SJSA1 (cell line): ENCODE measurements around the gene IGF2BP2. TPM values are rescaled to one million over a fixed set of nuclear protein-coding genes. Genes with fewer than 3 reads are reported as not detected.

ENCODE experiments used
- DNase-seq, 2 experiments: peaks; one replicate each; pipeline ENCODE4 v3.0.0-alpha.2; 2015 to 2020; ENCODE audit warnings: low spot score in 2 of 2, low read depth in 1 of 2
- H3K27ac ChIP-seq: fragments of 250-450 bp; sonication (Bioruptor Pico); 2 replicates; pipeline ENCODE4 v1.5.1; 2020; ENCODE audit warnings: mild to moderate bottlenecking, moderate library complexity
- H3K27me3 ChIP-seq: fragments of 250-450 bp; sonication (Bioruptor Pico); replicated peaks from 2 replicates; pipeline ENCODE4 v1.5.1; 2020; ENCODE audit warnings: mild to moderate bottlenecking, moderate library complexity
- H3K36me3 ChIP-seq: fragments of 250-450 bp; sonication (Bioruptor Pico); 2 replicates; pipeline ENCODE4 v1.5.1; 2020; ENCODE audit warnings: mild to moderate bottlenecking
- H3K4me1 ChIP-seq: fragments of 250-450 bp; sonication (Bioruptor Pico); replicated peaks from 2 replicates; pipeline ENCODE4 v1.6.1; 2021; ENCODE audit warnings: mild to moderate bottlenecking
- H3K4me3 ChIP-seq: fragments of 250-450 bp; sonication (Bioruptor Pico); 2 replicates; pipeline ENCODE4 v1.5.1; 2020; ENCODE audit warnings: mild to moderate bottlenecking
- H3K9me3 ChIP-seq: fragments of 250-450 bp; sonication (Bioruptor Pico); replicated peaks from 2 replicates; pipeline ENCODE4 v1.5.1; 2020; ENCODE audit warnings: mild to moderate bottlenecking
- total RNA-seq: library from RNA; depleted of rRNA; stranded (reverse); fragments of >200 nt; shearing (Covaris generic); gene quantifications from 2 replicates; pipeline ENCODE4 v1.2.3, GENCODE V29; 2014

Gene IGF2BP2
- total RNA-seq, 1 experiment from 2014 or later: 96.5 TPM

DNA sequence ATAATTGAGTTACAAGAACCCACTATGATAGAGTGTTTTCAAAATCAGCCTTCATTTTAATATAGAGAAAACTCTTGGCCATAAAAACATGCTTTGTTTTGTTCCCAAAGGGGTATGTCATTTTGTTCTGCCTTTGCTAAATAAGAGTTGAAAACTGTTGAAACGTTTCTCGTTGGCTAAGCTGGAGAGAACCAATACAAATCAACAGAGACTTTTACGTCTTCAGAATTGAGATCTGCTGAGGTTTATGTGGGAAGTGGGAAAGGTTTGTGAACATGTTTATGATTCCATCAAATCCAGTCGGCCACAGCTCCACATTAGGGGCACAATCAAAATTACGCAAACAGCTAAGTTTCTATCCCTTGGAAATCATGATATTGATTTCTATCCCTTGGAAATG lies 102.0 kb downstream of the IGF2BP2 start:
- Histone ChIP-seq H3K27me3 (no peaks in the 10 kb centered on the region), H3K36me3 (peaks cover 16% of the 10 kb centered on the region), H3K4me3 (no peak overlapping the region), H3K27ac (no peak overlapping the region), H3K4me1 (peaks cover 31% of the 10 kb centered on the region), H3K9me3 (no peaks in the 10 kb centered on the region)
- DNase-seq: no peak

DNA sequence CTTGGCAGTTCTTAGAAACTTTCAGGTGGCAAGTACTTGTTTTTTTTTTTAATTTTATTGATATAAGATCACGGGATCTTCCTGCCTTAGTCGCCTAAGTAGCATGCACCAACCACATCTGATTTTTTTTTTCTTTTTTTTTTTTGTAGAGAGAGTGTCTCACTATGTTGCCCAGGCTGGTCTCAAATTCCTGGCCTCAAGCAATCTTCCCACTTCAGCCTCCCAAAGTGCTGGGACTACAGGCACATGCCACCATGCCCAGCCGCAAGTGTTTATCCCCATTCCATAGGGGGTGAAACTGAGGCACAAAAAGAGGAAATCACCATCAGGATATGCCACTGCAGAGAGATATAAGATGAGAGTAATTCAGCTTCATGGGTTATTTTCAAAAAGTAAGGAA lies 102.9 kb downstream of the IGF2BP2 start:
- Histone ChIP-seq H3K4me3 (no peak overlapping the region), H3K9me3 (no peaks in the 10 kb centered on the region), H3K4me1 (peaks cover 31% of the 10 kb centered on the region), H3K27me3 (no peaks in the 10 kb centered on the region), H3K27ac (no peak overlapping the region), H3K36me3 (peaks cover 20% of the 10 kb centered on the region)
- DNase-seq: no peak

DNA sequence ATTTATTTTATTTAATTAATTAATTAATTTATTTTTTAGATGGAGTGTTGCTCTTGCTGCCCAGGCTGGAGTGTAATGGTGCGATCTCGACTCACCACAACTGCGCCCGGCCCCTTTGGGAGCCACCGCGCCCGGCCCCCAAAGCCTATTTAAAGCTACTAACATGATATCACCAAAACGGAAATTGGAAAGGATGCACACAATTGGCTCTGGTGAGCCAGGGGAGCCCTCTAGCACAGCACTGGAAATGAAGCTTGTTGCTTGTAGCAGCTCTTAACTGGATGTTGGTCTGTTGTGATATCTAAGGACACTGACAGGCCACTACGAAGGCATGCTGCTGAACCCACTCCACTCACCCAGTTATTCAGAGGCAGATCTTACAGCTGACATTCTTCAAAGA lies 104.5 kb downstream of the IGF2BP2 start:
- no peak for DNase-seq
- Histone ChIP-seq H3K9me3 (no peaks in the 10 kb centered on the region), H3K4me3 (no peak overlapping the region), H3K27ac (no peak overlapping the region), H3K27me3 (no peaks in the 10 kb centered on the region), H3K4me1 (peaks cover 30% of the 10 kb centered on the region), H3K36me3 (peaks cover 23% of the 10 kb centered on the region)

DNA sequence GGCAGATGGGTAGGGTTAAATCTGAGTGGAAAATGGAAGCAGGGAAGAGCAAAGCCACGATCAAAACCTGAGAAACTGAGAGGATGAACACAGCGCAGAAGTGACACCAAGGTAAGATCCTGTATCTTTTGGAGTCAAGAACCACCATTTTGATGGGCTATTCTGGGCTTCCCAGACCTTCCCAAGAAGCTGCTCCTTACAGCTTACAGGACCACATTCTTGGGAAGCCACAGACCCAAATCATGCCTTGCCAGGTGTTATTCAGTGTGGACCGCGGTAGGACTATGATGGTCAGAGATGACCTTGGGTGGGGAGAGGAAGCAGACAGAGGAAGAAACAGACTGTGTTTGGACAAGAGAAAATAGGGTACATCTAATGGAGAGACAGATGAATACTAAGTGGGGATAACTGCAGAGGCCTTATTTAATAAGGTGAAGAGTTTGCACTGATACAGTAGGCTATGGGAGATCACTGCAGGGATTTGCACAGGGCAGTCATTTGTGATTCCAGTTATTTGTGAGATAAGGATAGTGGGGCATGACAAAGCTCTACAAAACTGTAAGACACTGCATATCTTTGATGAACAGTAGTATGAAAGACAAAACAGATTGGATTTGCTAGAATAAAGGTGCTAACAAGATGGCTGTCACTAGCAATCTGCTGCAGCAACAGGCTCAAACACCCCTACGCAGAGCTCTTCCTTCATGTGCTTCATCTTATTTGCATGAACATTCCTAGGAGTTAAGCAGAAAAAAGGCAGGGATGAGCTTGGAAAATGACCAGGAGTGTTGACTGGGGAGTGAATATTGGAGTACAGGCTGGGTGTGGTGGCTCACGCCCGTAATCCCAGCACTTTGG lies 105.9 kb downstream of the IGF2BP2 start:
- Histone ChIP-seq H3K9me3 (no peaks in the 10 kb centered on the region), H3K36me3 (peaks cover 18% of the 10 kb centered on the region; the same call in 1 of the 2 replicates), H3K4me1 (peaks cover 38% of the 10 kb centered on the region), H3K27ac (no peak overlapping the region), H3K4me3 (no peak overlapping the region), H3K27me3 (no peaks in the 10 kb centered on the region)
- no peak for DNase-seq

DNA sequence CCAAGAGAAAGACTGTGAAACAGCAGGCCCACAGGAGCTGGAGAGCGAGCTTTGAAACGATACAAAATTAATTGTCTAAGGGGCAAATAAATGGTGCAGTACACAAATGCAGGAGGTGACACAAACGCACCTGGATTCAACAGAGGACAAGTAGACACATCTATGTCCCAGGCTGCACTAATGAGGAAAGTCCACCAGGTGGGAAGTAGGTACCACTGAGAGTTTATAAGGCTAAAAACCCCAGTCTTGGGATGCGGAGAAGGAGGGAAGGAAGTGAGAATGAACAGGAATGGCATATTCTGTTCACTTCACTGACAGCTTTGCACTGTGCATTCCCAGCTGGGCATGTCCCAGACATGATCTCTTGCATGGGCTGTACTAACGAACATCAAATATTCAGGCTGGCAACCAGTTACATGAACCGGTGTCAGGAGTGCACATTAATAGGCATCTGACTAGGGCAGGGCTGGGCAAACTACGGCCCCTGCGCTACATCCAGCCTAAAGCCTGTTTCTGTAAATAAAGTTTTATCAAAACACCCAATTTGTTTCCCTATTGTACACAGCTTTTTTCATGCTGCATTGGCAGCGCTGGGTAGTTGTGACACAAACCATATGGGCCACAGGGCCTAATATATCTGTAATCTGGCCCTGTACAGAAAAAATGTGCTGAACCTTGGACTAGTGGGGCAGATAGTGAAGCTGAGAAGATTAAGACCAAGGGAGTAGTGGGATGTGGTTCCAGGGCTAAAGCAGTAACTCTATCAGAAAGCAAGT lies 107.0 kb downstream of the IGF2BP2 start:
- peaks cover 40% of the 10 kb centered on the region for H3K4me1 ChIP-seq
- no peaks in the 10 kb centered on the region for H3K27me3 ChIP-seq
- no peak for DNase-seq
- H3K9me3 ChIP-seq: no peaks in the 10 kb centered on the region
- no peak overlapping the region for H3K4me3 ChIP-seq
- peaks cover 15% of the 10 kb centered on the region; the same call in 1 of the 2 replicates for H3K36me3 ChIP-seq
- no peak overlapping the region for H3K27ac ChIP-seq

DNA sequence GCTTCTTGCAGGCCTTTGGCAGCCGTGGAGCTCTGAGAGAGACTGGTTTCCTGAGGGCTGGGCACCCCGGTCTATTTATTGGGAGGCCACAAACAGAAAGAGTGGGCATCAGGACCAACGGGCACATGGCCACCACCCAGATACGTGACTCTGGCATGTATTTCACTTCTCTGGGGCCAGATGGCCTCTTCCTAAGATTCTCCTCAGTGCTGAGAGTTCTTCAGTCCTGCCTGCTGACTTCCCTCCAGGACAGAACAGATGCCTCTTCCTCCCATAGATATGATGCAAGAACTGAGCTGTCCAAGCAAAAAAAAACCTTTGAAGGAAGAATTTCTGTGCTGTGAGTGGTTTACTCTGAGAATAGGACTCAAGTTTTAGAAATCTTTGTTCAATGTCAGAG lies 107.7 kb downstream of the IGF2BP2 start:
- peaks cover 15% of the 10 kb centered on the region; the same call in 1 of the 2 replicates for H3K36me3 ChIP-seq

DNA sequence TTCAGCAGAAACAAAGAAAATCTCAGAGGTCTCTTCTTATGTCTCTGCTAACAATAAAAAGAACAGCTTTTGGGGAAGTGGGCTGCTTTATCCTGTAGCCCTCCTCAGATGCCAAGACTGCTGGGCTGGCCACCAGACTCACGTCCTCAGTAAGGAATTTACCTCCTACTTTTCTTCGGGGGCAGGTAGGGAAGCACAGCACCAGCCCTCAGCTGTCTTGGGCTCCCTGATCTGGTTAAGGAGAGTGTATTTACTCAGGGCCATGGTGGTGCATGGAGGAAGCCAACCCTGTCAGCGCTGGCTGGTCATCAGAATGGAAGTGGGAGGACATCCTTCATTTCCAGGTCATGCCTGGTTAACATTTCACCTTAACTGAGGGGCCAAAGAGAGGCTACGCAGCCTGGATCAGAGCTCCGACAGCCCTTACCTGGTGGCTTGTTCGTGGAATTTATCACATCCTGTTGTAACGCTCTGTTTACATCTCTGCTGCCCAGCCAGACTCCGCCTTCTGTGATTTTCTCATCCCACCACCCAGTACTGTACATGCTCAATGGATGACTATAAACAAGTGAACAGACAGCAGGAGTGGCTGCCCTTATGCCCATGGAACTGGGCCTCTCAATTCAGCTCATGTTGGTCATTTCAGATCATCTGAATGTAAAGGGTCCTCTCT lies 108.3 kb downstream of the IGF2BP2 start:
- no peaks in the 10 kb centered on the region for H3K27me3 ChIP-seq
- H3K4me1 ChIP-seq: peaks cover 52% of the 10 kb centered on the region
- DNase-seq: no peak
- H3K9me3 ChIP-seq: no peaks in the 10 kb centered on the region
- no peak overlapping the region for H3K4me3 ChIP-seq
- H3K27ac ChIP-seq: no peak overlapping the region; the same call in 1 of the 2 replicates
- H3K36me3 ChIP-seq: peaks cover 15% of the 10 kb centered on the region; the same call in 1 of the 2 replicates

More for the DNA sequence above, 107.7 kb downstream of the IGF2BP2 start:
- Histone ChIP-seq H3K9me3 (no peaks in the 10 kb centered on the region), H3K27me3 (no peaks in the 10 kb centered on the region), H3K27ac (no peak overlapping the region; the same call in 1 of the 2 replicates), H3K4me3 (no peak overlapping the region), H3K4me1 (peaks cover 47% of the 10 kb centered on the region)
- DNase-seq: no peak

DNA sequence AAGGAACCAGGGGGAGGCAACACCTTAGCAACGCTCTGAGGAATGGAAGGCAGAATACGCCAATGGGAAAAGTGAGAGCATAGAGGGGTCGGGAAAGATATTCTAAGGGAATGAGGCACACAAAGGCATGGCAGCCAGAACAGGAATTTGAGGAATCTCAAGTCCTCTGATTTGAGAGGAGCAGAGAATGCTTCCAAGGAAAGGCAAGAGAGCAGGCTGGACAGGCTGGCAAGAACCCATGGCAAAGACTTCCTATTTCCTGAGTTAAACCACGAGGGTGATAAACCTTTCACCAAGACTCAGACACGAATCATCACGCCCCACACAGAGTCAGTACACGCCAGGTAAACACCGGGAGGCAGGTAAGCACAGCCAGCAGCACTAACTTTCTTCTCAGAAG lies 109.8 kb downstream of the IGF2BP2 start:
- Histone ChIP-seq H3K4me3 (no peak overlapping the region), H3K27ac (peak overlapping the region; percentile 49), H3K36me3 (peaks cover 12% of the 10 kb centered on the region; the same call in 1 of the 2 replicates), H3K27me3 (no peaks in the 10 kb centered on the region), H3K9me3 (no peaks in the 10 kb centered on the region), H3K4me1 (peaks cover 58% of the 10 kb centered on the region)
- peak; percentile 48 to 56 for DNase-seq

DNA sequence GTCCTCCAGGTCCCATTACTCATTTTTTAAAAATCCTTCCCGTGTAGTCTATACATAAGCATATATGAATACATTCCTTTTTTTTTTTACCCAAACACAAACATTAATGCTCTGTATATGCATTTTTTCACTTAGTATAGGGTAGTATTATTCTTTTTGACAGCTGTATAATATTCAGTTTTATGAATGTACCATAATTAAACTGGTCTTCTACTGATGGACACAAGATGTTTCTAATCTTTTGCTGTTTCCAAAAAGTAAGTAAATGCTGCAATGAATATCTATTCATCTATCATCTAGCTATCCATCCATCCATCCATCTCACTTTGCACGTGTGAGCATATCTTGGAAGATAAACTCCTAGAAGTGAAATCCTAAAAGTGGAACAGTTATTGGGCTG lies 110.8 kb downstream of the IGF2BP2 start:
- DNase-seq: no peak
- H3K4me1 ChIP-seq: peaks cover 58% of the 10 kb centered on the region
- no peak overlapping the region for H3K27ac ChIP-seq
- no peaks in the 10 kb centered on the region for H3K9me3 ChIP-seq
- no peaks in the 10 kb centered on the region for H3K27me3 ChIP-seq
- H3K4me3 ChIP-seq: no peak overlapping the region
- peaks cover 8% of the 10 kb centered on the region; the same call in 1 of the 2 replicates for H3K36me3 ChIP-seq

DNA sequence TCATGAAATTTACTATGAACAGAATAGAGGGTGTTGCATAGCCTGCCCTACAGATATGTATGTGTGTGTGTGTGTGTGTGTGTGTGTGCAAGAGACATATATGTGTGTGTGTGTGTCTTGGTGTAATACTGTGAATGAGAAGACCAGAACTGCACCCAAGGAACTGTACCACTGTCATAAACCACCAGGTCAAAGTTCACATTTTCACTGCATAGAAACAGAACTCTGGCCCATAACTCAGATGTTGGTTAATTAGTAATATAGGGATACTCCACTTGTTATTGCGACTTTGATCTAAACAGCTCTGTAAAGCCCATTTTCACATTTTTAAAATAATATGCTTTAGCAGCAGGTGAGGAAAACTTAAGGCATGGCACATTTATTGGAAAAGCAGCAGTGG lies 111.8 kb downstream of the IGF2BP2 start:
- DNase-seq: no peak
- no peaks in the 10 kb centered on the region for H3K27me3 ChIP-seq
- no peaks in the 10 kb centered on the region for H3K9me3 ChIP-seq
- peaks cover 8% of the 10 kb centered on the region; the same call in 1 of the 2 replicates for H3K36me3 ChIP-seq
- no peak overlapping the region for H3K4me3 ChIP-seq
- H3K4me1 ChIP-seq: peaks cover 59% of the 10 kb centered on the region
- H3K27ac ChIP-seq: no peak overlapping the region

DNA sequence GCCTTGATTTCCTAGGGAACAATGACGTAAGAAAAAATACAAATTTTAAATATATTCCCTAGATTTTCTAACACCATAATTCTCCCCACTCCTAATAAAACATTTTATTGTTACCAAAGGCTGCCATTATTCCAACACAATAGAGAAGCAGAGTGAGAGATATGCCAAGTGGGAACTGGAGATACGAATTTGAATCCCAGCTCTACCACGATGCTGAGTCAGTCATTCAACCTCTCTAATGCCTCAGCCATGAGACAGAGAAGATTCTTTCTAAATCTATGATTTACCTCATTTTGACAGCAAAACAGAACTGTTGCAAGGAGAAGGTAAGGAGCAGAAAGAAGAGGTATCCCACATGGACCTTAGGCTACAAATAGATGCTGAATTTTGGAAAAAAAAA lies 112.5 kb downstream of the IGF2BP2 start:
- Histone ChIP-seq H3K27me3 (no peaks in the 10 kb centered on the region), H3K4me3 (no peak overlapping the region), H3K4me1 (peaks cover 52% of the 10 kb centered on the region), H3K9me3 (no peaks in the 10 kb centered on the region), H3K27ac (no peak overlapping the region), H3K36me3 (peaks cover 7% of the 10 kb centered on the region; the same call in 1 of the 2 replicates)
- DNase-seq: no peak

DNA sequence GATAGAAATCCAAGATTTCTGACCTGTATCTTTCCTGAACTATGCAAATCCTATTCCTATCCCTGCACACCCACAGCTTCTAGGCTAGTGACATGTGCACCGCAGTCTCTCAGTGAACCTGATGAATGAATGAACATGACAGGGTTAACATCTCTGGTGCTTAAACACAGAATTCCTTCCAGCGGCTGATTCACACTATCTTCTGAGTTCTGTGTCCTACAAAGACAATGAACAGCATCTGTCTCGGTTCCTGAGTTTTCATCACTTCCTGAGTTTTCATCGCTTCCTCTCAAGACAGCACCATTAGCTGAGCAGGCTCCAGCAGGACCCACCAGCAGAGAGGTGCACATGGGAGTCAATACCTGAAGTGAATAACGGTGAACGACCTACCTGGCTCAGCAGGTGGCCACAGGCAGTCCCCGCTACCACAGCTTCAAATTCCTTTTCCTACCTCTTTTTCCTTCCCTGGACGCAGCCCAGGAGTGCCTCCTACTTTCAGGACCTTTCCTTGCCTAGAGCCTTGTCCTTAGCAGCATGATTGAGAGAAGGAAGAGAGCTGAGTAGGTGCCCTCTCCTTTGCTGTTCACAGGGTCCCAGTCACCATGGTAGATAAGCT lies 113.5 kb downstream of the IGF2BP2 start:
- Histone ChIP-seq H3K27ac (no peak overlapping the region), H3K4me1 (peaks cover 42% of the 10 kb centered on the region)
- DNase-seq: no peak

More for the DNA sequence above, 113.5 kb downstream of the IGF2BP2 start:
- H3K9me3 ChIP-seq: no peaks in the 10 kb centered on the region
- H3K27me3 ChIP-seq: no peaks in the 10 kb centered on the region
- no peak overlapping the region for H3K4me3 ChIP-seq
- peaks cover 1% of the 10 kb centered on the region; the same call in 1 of the 2 replicates for H3K36me3 ChIP-seq
